ENCODE measurements around the gene ZBED6.

DNA sequence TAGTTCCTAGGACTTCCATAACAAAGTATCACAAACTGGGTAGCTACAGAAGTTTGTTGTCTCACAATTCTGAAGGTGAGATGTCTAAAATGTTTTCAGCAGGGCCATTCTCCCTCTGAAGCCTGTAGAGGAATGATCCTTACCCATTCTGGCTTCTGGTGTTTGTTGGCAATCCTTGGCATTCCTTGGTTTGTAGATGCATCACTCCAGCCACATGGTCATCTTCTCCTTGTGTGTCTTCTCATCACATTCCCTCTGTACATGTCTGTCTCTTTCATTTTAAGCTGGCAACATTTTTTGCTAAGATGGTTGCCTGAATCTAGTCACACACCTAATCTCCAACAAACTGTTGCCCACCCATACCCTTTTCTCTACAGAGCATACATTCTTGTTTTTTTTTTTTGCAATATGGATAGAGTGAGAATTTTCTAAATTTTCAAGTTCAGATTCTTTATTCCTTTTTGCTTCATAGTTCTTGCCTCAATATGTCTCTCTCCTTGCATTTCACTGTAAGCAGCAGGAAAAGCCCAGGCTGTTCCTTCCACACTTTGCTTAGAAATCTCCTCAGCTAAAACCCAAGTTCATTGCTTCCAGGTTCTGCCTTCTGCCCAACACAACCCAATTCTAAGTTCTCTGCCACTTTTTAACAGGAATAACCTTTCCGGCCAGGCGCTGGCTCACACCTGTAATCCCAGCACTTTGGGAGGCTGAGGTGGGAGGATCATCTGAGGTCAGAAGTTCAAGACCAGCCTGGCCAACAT is 18.3 kb downstream of the ZBED6 start:
- TF ChIP-seq POLR2A (IDR thresholded peaks at IDR 0.05; ENCODE audit: low read length) (no peak), GATA1 (IDR thresholded peaks at IDR 0.05; ENCODE audit: low read depth, low read length) (no peak)
